Measurements from ENCODE around the gene RYR2. TPM values are rescaled to one million over a fixed set of nuclear protein-coding genes. Genes with fewer than 3 reads are reported as not detected.
"Not testable (repeated sequence)": the region's sequence is repeated elsewhere in the genome, so short reads cannot be mapped to it uniquely, and the experiment has no call there.

RYR2 gene
- total and polyA plus RNA-seq, 11 donors: 77.7 to 1,319 (median 805) TPM

GRCh38 chr1:237834461-237834860 lies 792.5 kb downstream of the RYR2 start:
- TF ChIP-seq, protein P1, sequence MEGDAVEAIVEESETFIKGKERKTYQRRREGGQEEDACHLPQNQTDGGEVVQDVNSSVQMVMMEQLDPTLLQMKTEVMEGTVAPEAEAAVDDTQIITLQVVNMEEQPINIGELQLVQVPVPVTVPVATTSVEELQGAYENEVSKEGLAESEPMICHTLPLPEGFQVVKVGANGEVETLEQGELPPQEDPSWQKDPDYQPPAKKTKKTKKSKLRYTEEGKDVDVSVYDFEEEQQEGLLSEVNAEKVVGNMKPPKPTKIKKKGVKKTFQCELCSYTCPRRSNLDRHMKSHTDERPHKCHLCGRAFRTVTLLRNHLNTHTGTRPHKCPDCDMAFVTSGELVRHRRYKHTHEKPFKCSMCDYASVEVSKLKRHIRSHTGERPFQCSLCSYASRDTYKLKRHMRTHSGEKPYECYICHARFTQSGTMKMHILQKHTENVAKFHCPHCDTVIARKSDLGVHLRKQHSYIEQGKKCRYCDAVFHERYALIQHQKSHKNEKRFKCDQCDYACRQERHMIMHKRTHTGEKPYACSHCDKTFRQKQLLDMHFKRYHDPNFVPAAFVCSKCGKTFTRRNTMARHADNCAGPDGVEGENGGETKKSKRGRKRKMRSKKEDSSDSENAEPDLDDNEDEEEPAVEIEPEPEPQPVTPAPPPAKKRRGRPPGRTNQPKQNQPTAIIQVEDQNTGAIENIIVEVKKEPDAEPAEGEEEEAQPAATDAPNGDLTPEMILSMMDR (IDR thresholded peaks at IDR 0.05): no peak
- no peak for TF ChIP-seq POLR2A (IDR thresholded peaks at IDR 0.05)
- Histone ChIP-seq H3K4me3 (no peak overlapping the region), H3K4me1 (peaks cover 0 to 6% (median 0%) of the 10 kb centered on the region in 12 donors), H3K9me3 (no peaks in the 10 kb centered on the region), H3K27me3 (no peaks in the 10 kb centered on the region), H3K36me3 (peaks cover 0 to 59% (median 0%) of the 10 kb centered on the region in 9 donors), H3K27ac (no peak overlapping the region)
- ATAC-seq (no peak), DNase-seq (no peak)
- 71 to 79% (median 75%) methylated on average over 3 of the region's 3 CpGs for WGBS, 4 donors
- intact Hi-C loops (cut with DNase I): no loop called here

GRCh38 chr1:237838320-237838719 lies 796.3 kb downstream of the RYR2 start:
- peak; percentile 33 to 55 (median 40) for ATAC-seq
- WGBS, 4 donors: 43 to 70% (median 55%) methylated on average over 3 of the region's 3 CpGs
- Histone ChIP-seq H3K27me3 (no peaks in the 10 kb centered on the region), H3K36me3 (peaks cover 0 to 22% (median 0%) of the 10 kb centered on the region in 9 donors), H3K4me3 (no peak overlapping the region), H3K4me1 (peaks cover 0 to 6% (median 0%) of the 10 kb centered on the region in 12 donors), H3K9me3 (peaks cover 0 to 3% (median 0%) of the 10 kb centered on the region in 12 donors), H3K27ac (no peak overlapping the region)
- TF ChIP-seq, protein P1 (IDR thresholded peaks at IDR 0.05): no peak
- no peak for TF ChIP-seq POLR2A (IDR thresholded peaks at IDR 0.05)
- intact Hi-C loops (cut with DNase I): no loop called here
- no peak for DNase-seq

DNA sequence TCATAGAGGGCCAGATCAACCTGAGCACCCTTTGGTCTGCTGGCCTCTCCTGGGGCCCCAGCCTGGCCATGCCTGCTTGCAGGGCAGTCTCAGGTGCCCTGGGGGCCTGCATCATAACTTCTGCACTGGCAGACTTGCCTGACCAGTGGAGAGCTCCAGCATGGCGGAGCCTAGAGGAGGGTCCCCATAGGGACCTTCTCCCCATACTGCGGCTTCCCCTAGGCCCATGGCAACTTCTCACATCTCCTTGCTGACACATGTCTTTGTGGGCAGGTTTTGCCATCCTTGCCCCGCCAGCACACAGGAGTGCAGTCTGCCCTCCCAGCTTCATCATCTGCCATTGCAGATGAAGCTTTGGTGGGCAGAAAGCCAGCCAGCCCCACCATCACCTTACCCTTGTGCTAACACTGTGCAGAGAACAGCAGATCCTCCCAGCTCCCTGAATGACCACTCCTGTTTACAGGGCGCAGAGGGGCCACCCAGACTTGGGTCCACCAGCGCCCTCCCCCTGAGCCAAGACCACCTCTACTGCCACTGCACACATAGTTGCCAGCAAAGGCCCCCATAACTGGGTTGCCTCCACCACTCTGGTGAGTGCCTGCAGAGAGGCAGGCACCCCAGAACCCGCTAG lies 797.0 kb downstream of the RYR2 start:
- peak; percentile 19 to 66 (median 32) for ATAC-seq
- intact Hi-C loops (cut with DNase I): no loop called here
- peaks cover 0 to 6% (median 0%) of the 10 kb centered on the region in 12 donors for H3K4me1 ChIP-seq
- H3K27me3 ChIP-seq: no peaks in the 10 kb centered on the region
- TF ChIP-seq, protein P1 (IDR thresholded peaks at IDR 0.05): no peak
- TF ChIP-seq POLR2A (IDR thresholded peaks at IDR 0.05): no peak
- WGBS, 4 donors: 89 to 93% (median 90%) methylated on average over 4 to 6 of the region's 6 CpGs
- no peak overlapping the region for H3K27ac ChIP-seq
- peaks cover 0 to 8% (median 0%) of the 10 kb centered on the region in 12 donors for H3K9me3 ChIP-seq
- no peak overlapping the region for H3K4me3 ChIP-seq
- DNase-seq: peak in 1 of 5 donors; percentile 37
- peaks cover 0 to 15% (median 0%) of the 10 kb centered on the region in 9 donors for H3K36me3 ChIP-seq

DNA sequence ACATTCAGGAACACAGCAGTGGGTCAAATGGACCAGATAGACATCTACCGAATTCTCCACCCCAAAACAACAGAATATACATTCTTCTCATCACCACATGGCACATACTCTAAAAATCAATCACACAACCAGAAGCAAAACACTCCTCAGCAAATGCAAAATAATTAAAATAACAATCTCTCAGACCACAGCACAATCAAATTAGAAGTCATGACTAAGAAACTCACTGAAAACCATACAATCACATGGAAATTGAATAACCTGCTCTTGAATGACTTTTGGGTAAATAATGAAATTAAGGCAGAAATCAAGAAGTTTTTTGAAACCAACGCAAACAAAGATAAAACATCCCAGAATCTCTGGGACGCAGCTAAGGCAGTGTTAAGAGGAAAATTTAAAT lies 799.5 kb downstream of the RYR2 start:
- H3K27ac ChIP-seq: no peak overlapping the region

GRCh38 chr1:237843516-237843915 lies 801.5 kb downstream of the RYR2 start:
- H3K9me3 ChIP-seq; H3K4me3 ChIP-seq; DNase-seq; ATAC-seq; H3K27me3 ChIP-seq; intact Hi-C loops (cut with DNase I); H3K27ac ChIP-seq; H3K4me1 ChIP-seq; H3K36me3 ChIP-seq: not testable (repeated sequence)
- 78 to 86% (median 80%) methylated on average over 3 of the region's 3 CpGs for WGBS, 4 donors

More for the DNA sequence above, 799.5 kb downstream of the RYR2 start:
- DNase-seq (no peak), ATAC-seq (no peak)
- intact Hi-C loops (cut with DNase I): no loop called here
- H3K4me3 ChIP-seq: no peak overlapping the region
- 62 to 77% (median 70%) methylated on average over 3 of the region's 3 CpGs for WGBS, 4 donors
- H3K36me3 ChIP-seq: no peaks in the 10 kb centered on the region
- TF ChIP-seq, protein P1 (IDR thresholded peaks at IDR 0.05): no peak
- TF ChIP-seq POLR2A (IDR thresholded peaks at IDR 0.05): no peak
- no peaks in the 10 kb centered on the region for H3K27me3 ChIP-seq
- peaks cover 0 to 6% (median 0%) of the 10 kb centered on the region in 12 donors for H3K4me1 ChIP-seq
- H3K9me3 ChIP-seq: peaks cover 0 to 8% (median 0%) of the 10 kb centered on the region in 12 donors

Data from heart left ventricle (tissue), 16 donors.